ENCODE data around the gene MYMK.
A peak's percentile ranks its signal among the peaks of the same experiment; 100 is the strongest.

Gene MYMK

GRCh38 chr9:133488686-133489252 lies 36.0 kb downstream of the MYMK start:
- H2BK120ac ChIP-seq (ENCODE audit: insufficient read depth, low read length, poor library complexity): no peak overlapping the region
- no peaks in the 10 kb centered on the region for H3K9me3 ChIP-seq (ENCODE audit: insufficient read depth, low read depth, low read length)
- no peak overlapping the region for H2BK12ac ChIP-seq (ENCODE audit: low read length)
- no peaks in the 10 kb centered on the region for H3K79me1 ChIP-seq (ENCODE audit: low read length)
- peak overlapping the region; percentile 13 for H3K4ac ChIP-seq (ENCODE audit: low read depth, low read length)
- no peak overlapping the region for H3K4me3 ChIP-seq (ENCODE audit: low read depth, low read length)
- H4K8ac ChIP-seq (ENCODE audit: low read depth, low read length): no peak overlapping the region
- WGBS (ENCODE audit: extremely low coverage, insufficient coverage, insufficient read length): no CpG with 5 or more reads among the region's 18 CpGs
- peak overlapping the region; percentile 59 for H4K91ac ChIP-seq (ENCODE audit: low read depth, low read length)
- H3K4me1 ChIP-seq (ENCODE audit: control insufficient read depth in 1 of 2, insufficient read depth in 2 of 2, low read length in 2 of 2): peaks cover 0 to 7% of the 10 kb centered on the region in 2 experiments
- no peak overlapping the region for H2BK5ac ChIP-seq (ENCODE audit: low read depth, low read length, poor library complexity)
- H2AK5ac ChIP-seq (ENCODE audit: low read length): no peak overlapping the region
- H3K14ac ChIP-seq (ENCODE audit: low read length): peak overlapping the region; percentile 32
- H4K12ac ChIP-seq (ENCODE audit: low read depth, low read length): no peak overlapping the region
- no peak overlapping the region for H3K4me2 ChIP-seq (ENCODE audit: low read length)
- no peaks in the 10 kb centered on the region for H3K36me3 ChIP-seq (ENCODE audit: control insufficient read depth in 1 of 2, insufficient read depth in 2 of 2, low read length in 2 of 2)
- H2AFZ ChIP-seq (ENCODE audit: insufficient read depth, low read length, poor library complexity): no peak overlapping the region
- H3K23ac ChIP-seq (ENCODE audit: low read length): no peak overlapping the region
- no peaks in the 10 kb centered on the region for H3K79me2 ChIP-seq (ENCODE audit: control insufficient read depth, insufficient read depth, low read length, poor library complexity)
- no peak overlapping the region for H3K9ac ChIP-seq (ENCODE audit: low read length)
- no peak overlapping the region for H3K27ac ChIP-seq (ENCODE audit: low read depth, low read length)
- no peak for DNase-seq
- H3K18ac ChIP-seq (ENCODE audit: low read length): no peak overlapping the region
- H3K27me3 ChIP-seq (ENCODE audit: insufficient read depth, low read length): no peaks in the 10 kb centered on the region

DNA sequence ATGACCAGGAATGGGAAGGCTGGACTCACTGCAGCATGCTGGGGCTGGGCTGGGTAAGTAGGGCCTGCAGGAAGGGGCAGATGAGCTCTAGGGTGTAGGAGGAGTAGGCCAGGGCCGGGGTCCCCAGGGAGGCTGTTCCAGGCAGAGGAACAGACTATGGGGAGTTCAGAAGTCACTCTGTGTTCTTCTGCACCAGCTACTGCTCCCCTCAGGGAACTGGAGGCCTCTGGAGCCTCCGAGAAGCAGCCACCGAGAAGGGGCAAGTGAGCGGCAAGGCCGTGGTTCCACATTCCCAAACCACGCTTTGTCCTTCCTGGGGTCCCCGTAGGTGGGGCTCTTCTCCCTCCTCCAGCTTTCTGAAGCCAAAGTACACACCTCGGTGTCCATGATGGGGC lies 37.4 kb downstream of the MYMK start:
- no peak overlapping the region for H3K18ac ChIP-seq (ENCODE audit: low read length)
- H3K36me3 ChIP-seq (ENCODE audit: control insufficient read depth in 1 of 2, insufficient read depth in 2 of 2, low read length in 2 of 2): no peaks in the 10 kb centered on the region
- no peak overlapping the region for H3K14ac ChIP-seq (ENCODE audit: low read length)
- no peak overlapping the region for H2AK5ac ChIP-seq (ENCODE audit: low read length)
- H3K79me2 ChIP-seq (ENCODE audit: control insufficient read depth, insufficient read depth, low read length, poor library complexity): no peaks in the 10 kb centered on the region
- H3K27ac ChIP-seq (ENCODE audit: low read depth, low read length): no peak overlapping the region
- no peak for DNase-seq
- H3K4me1 ChIP-seq (ENCODE audit: control insufficient read depth in 1 of 2, insufficient read depth in 2 of 2, low read length in 2 of 2): peaks cover 0 to 7% of the 10 kb centered on the region in 2 experiments
- H3K79me1 ChIP-seq (ENCODE audit: low read length): no peaks in the 10 kb centered on the region
- H3K27me3 ChIP-seq (ENCODE audit: insufficient read depth, low read length): no peaks in the 10 kb centered on the region
- H2BK120ac ChIP-seq (ENCODE audit: insufficient read depth, low read length, poor library complexity): no peak overlapping the region
- H2BK5ac ChIP-seq (ENCODE audit: low read depth, low read length, poor library complexity): no peak overlapping the region
- no CpG with 5 or more reads among the region's 8 CpGs for WGBS (ENCODE audit: extremely low coverage, insufficient coverage, insufficient read length)
- H4K12ac ChIP-seq (ENCODE audit: low read depth, low read length): no peak overlapping the region
- H3K9me3 ChIP-seq (ENCODE audit: insufficient read depth, low read depth, low read length): peaks cover 2% of the 10 kb centered on the region
- no peak overlapping the region for H3K4me3 ChIP-seq (ENCODE audit: low read depth, low read length)
- no peak overlapping the region for H2AFZ ChIP-seq (ENCODE audit: insufficient read depth, low read length, poor library complexity)
- no peak overlapping the region for H3K4ac ChIP-seq (ENCODE audit: low read depth, low read length)
- no peak overlapping the region for H2BK12ac ChIP-seq (ENCODE audit: low read length)
- H3K23ac ChIP-seq (ENCODE audit: low read length): no peak overlapping the region
- H4K8ac ChIP-seq (ENCODE audit: low read depth, low read length): no peak overlapping the region
- H3K9ac ChIP-seq (ENCODE audit: low read length): no peak overlapping the region
- H4K91ac ChIP-seq (ENCODE audit: low read depth, low read length): no peak overlapping the region
- H3K4me2 ChIP-seq (ENCODE audit: low read length): no peak overlapping the region

DNA sequence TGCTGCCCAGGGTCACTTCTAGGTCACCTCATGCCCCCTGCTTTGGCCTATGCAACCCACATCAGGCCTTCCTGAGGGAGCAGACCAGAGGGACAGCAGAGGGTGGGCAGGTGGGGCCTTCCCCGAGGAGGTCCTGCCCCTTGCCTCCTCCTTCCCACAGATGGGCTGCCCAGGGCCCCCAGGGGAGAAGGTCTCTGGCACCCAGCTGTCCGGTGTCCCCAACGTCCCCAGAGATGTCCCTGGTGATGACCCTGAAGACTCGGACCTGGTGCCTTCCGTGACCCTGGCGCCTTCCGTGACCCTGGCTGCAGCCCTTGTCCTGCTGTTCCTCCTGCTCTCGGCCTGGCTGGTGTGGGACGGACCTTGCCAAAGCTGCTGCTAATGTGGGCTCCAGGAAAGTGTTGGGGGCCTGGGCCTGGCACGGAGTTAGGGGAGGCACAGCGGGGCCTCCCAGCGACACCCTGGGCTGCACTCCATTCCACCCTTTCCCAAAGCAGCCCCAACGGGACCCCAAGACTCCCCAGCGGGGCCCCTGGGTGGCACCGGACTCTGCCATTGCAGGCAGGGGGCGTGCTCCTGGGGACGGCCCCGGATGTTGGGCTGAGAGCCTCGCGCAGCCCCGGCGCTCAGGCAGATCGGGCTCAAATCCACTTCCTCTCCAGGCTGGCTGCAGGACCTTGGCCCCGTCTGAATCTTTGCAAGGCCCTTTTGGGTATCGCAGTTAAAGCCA lies 39.1 kb downstream of the MYMK start:
- no peak overlapping the region for H2BK5ac ChIP-seq (ENCODE audit: low read depth, low read length, poor library complexity)
- WGBS (ENCODE audit: extremely low coverage, insufficient coverage, insufficient read length): no CpG with 5 or more reads among the region's 25 CpGs

DNA sequence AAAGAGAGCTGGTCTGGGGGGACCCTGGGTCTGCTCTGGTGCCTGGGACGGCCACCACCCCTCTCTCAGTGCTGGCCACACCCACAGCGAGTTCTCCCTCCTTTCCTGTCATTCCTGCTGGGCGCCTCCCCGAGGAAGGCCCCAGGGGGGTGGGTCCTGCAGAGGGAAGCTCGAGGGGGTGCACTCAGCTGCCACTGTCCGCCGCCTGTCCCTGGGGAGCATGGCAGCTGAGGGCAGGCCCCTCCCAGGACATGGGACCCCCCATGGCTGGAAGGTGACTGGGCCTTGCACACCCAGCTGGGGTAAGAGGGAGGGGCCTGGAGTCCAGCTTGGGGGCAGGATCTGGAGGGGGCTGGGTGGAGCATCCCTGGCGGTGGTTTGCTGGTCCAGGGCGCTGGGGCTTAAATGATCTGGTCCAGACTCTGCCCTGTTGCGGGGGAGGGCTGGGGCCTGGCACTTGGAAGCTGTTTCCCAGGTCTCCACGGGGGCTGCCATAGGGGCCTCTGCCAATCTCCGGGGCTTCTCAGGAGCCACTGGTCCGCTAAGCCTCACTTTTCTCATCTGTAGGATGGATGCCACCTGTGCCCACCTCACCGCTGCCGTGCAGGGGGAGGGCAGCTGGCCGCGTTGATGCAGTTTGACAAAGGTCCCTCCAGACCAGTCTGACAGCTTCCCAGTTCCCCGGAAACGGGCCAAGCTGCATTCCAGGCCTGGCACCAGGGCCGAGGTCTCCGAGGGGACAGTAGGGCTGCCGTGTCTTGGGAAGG lies 39.9 kb downstream of the MYMK start:
- no CpG with 5 or more reads among the region's 22 CpGs for WGBS (ENCODE audit: extremely low coverage, insufficient coverage, insufficient read length)
- no peaks in the 10 kb centered on the region for H3K79me1 ChIP-seq (ENCODE audit: low read length)
- no peak overlapping the region for H3K27ac ChIP-seq (ENCODE audit: low read depth, low read length)
- DNase-seq: peak in 1 of 2 donors; percentile 48
- H4K8ac ChIP-seq (ENCODE audit: low read depth, low read length): no peak overlapping the region
- no peak overlapping the region for H2AFZ ChIP-seq (ENCODE audit: insufficient read depth, low read length, poor library complexity)
- no peak overlapping the region for H4K91ac ChIP-seq (ENCODE audit: low read depth, low read length)
- H3K27me3 ChIP-seq (ENCODE audit: insufficient read depth, low read length): no peaks in the 10 kb centered on the region
- no peak overlapping the region for H3K4ac ChIP-seq (ENCODE audit: low read depth, low read length)
- H3K9me3 ChIP-seq (ENCODE audit: insufficient read depth, low read depth, low read length): peaks cover 2% of the 10 kb centered on the region
- H2BK120ac ChIP-seq (ENCODE audit: insufficient read depth, low read length, poor library complexity): no peak overlapping the region
- H3K9ac ChIP-seq (ENCODE audit: low read length): no peak overlapping the region
- H3K18ac ChIP-seq (ENCODE audit: low read length): no peak overlapping the region
- no peak overlapping the region for H2BK12ac ChIP-seq (ENCODE audit: low read length)
- H3K36me3 ChIP-seq (ENCODE audit: control insufficient read depth in 1 of 2, insufficient read depth in 2 of 2, low read length in 2 of 2): no peaks in the 10 kb centered on the region
- no peak overlapping the region for H3K23ac ChIP-seq (ENCODE audit: low read length)
- no peaks in the 10 kb centered on the region for H3K79me2 ChIP-seq (ENCODE audit: control insufficient read depth, insufficient read depth, low read length, poor library complexity)
- no peak overlapping the region for H3K4me3 ChIP-seq (ENCODE audit: low read depth, low read length)
- no peak overlapping the region for H3K4me2 ChIP-seq (ENCODE audit: low read length)
- no peak overlapping the region for H2BK5ac ChIP-seq (ENCODE audit: low read depth, low read length, poor library complexity)
- no peak overlapping the region for H3K14ac ChIP-seq (ENCODE audit: low read length)
- H4K12ac ChIP-seq (ENCODE audit: low read depth, low read length): no peak overlapping the region
- no peak overlapping the region for H2AK5ac ChIP-seq (ENCODE audit: low read length)
- peaks cover 0 to 7% of the 10 kb centered on the region in 2 experiments for H3K4me1 ChIP-seq (ENCODE audit: control insufficient read depth in 1 of 2, insufficient read depth in 2 of 2, low read length in 2 of 2)

More for the DNA sequence above, 39.1 kb downstream of the MYMK start:
- Histone ChIP-seq H3K18ac (ENCODE audit: low read length) (no peak overlapping the region), H2AK5ac (ENCODE audit: low read length) (no peak overlapping the region), H3K27ac (ENCODE audit: low read depth, low read length) (no peak overlapping the region), H3K27me3 (ENCODE audit: insufficient read depth, low read length) (no peaks in the 10 kb centered on the region), H3K79me2 (ENCODE audit: control insufficient read depth, insufficient read depth, low read length, poor library complexity) (no peaks in the 10 kb centered on the region), H2AFZ (ENCODE audit: insufficient read depth, low read length, poor library complexity) (no peak overlapping the region), H3K4me2 (ENCODE audit: low read length) (no peak overlapping the region), H3K4me1 (ENCODE audit: control insufficient read depth in 1 of 2, insufficient read depth in 2 of 2, low read length in 2 of 2) (peaks cover 0 to 7% of the 10 kb centered on the region in 2 experiments), H4K91ac (ENCODE audit: low read depth, low read length) (no peak overlapping the region), H4K8ac (ENCODE audit: low read depth, low read length) (no peak overlapping the region), H3K14ac (ENCODE audit: low read length) (no peak overlapping the region), H2BK120ac (ENCODE audit: insufficient read depth, low read length, poor library complexity) (no peak overlapping the region), H3K23ac (ENCODE audit: low read length) (no peak overlapping the region), H3K79me1 (ENCODE audit: low read length) (no peaks in the 10 kb centered on the region), H2BK12ac (ENCODE audit: low read length) (no peak overlapping the region), H3K9ac (ENCODE audit: low read length) (no peak overlapping the region), H3K36me3 (ENCODE audit: control insufficient read depth in 1 of 2, insufficient read depth in 2 of 2, low read length in 2 of 2) (no peaks in the 10 kb centered on the region), H3K9me3 (ENCODE audit: insufficient read depth, low read depth, low read length) (peaks cover 2% of the 10 kb centered on the region), H4K12ac (ENCODE audit: low read depth, low read length) (no peak overlapping the region), H3K4me3 (ENCODE audit: low read depth, low read length) (no peak overlapping the region), H3K4ac (ENCODE audit: low read depth, low read length) (no peak overlapping the region)
- DNase-seq: no peak
